H1 (cell line): ENCODE measurements around the gene SGMS2. TPM values are rescaled to one million over a fixed set of nuclear protein-coding genes. Genes with fewer than 3 reads are reported as not detected.

ENCODE experiments used
- polyA plus RNA-seq, 7 experiments: library from polyadenylated mRNA; depleted of rRNA in 3 of 7; stranded (reverse) in 5 of 7; unstranded in 2 of 7; fragments of >200 nt in 5 of 7; fragments of 200-250 nt in 2 of 7; gene quantifications; 1 replicate in 5 of 7; 2 replicates in 1 of 7; 4 replicates in 1 of 7; pipeline versions ENCODE4 v1.2.1 to v1.2.3, GENCODE V29; 2011 to 2013; ENCODE audit warnings: missing spikeins in 2 of 7, mixed read lengths in 2 of 7
- small RNA-seq: library from polyadenylated mRNA; stranded (forward); fragments of <200 nt; extraction: miRNeasy Mini kit (QIAGEN cat#:217004); gene quantifications from one replicate; pipeline ENCODE3, GENCODE V24; 2013; ENCODE audit not compliant: insufficient read depth
- total RNA-seq: library from RNA; stranded (reverse); fragmentation: NEBNext Ultra II Directional; extraction: Animal tissue kit (Norgen Biotek cat#: 25700); gene quantifications from 2 replicates; pipeline ENCODE4 v1.2.1, GENCODE V29; 2021

The SGMS2 gene
- total and polyA plus RNA-seq, 2 of the 8 experiments (the other 6 are each of a cell fraction or from before 2014, with no cell fraction given) = 0.04 to 1.3 TPM

Small RNAs within 50 kb of the gene (small RNA-seq; reads per million reads assigned to genes)
- not detected for gene RNU6-733P

Other genes with a start within 250 kb of the SGMS2 start
- 79.1 and 79.2 TPM in 2 replicates for gene PAPSS1, start 104.7 kb upstream of the SGMS2 start, total RNA-seq
- 59.9 and 98.5 TPM in 2 replicates for gene PAPSS1, start 104.7 kb upstream of the SGMS2 start, polyA plus RNA-seq (2011; rRNA removed)
- 5.0 and 5.2 TPM in 2 replicates for gene CYP2U1, start 106.6 kb downstream of the SGMS2 start, total RNA-seq
- gene CYP2U1, start 106.6 kb downstream of the SGMS2 start, polyA plus RNA-seq (2011; rRNA removed) = 2.3 and 3.1 TPM in 2 replicates
- 49.2 and 54.4 TPM in 2 replicates for gene HADH, start 165.0 kb downstream of the SGMS2 start, total RNA-seq
- gene HADH, start 165.0 kb downstream of the SGMS2 start, polyA plus RNA-seq (2011; rRNA removed) = 32.4 and 47.5 TPM in 2 replicates